D721Med (cell line): Measurements from ENCODE around the gene HECW1.

Source experiments
- DNase-seq: peaks from one replicate; pipeline ENCODE4 v3.0.0; 2011; ENCODE audit warnings: low spot score; ENCODE audit not compliant: insufficient read length
- FAIRE-seq: peaks from 2 replicates; lab custom pipeline; 2011; peaks lifted over from hg19 to GRCh38; lab: Jason Lieb, UNC
- CTCF ChIP-seq: IDR thresholded peaks from 2 replicates; pipeline ENCODE4 v1.5.1; 2012; ENCODE audit warnings: mild to moderate bottlenecking, control low read depth; ENCODE audit not compliant: insufficient read depth; ENCODE audit errors: missing control alignments

Gene HECW1

GRCh38 chr7:43553999-43554398, 441.6 kb downstream of the HECW1 start:
- no peak for TF ChIP-seq CTCF
- FAIRE-seq: no peak
- DNase-seq: no peak

- TF ChIP-seq CTCF: no peak
- DNase-seq (no peak), FAIRE-seq (no peak)
Measured at GRCh38 chr7:43554423-43554822, 442.0 kb downstream of the HECW1 start.

- TF ChIP-seq CTCF: no peak
- no peak for FAIRE-seq
- DNase-seq: no peak
Measured at GRCh38 chr7:43557831-43558495, 445.5 kb downstream of the HECW1 start.

DNA sequence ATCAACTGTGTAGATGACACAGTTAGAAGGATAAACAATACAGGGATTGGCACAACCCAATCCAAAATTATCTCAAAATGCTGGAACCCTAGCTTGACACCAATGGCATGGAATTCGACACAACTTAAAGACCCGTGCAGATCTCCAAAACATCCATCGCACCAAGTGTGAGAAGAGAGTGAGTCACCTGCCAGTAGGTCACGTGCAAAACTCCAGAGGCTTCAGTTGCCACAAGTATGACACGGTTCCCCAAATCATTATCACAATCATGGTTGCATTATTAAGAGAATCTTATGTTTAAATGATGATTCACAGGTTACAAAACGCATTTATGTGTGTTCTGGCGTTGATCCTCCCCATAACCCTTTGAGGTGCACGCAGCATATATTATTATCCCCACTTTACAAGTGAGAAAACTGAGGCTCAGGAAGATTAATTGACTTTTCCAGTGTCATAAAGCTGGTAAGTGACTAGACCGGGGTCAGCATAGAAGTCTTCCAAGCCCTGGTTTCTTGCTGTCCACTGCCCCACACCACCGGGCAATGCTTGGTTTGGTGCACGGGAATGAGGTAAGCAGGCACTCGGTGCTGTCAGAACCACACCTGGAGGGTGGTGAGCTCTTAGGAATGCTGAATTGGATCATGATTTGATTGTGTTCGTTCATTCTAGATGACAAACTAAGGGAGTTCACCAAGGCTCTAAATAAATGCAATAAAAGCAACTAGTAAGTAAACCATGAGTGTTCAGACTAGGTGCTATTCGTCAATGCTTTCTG, 446.9 kb downstream of the HECW1 start:
- no peak for DNase-seq

GRCh38 chr7:43559946-43560335, 447.5 kb downstream of the HECW1 start:
- no peak for TF ChIP-seq CTCF
- FAIRE-seq: no peak
- DNase-seq: no peak

More for the DNA sequence above, 446.9 kb downstream of the HECW1 start:
- FAIRE-seq: no peak
- no peak for TF ChIP-seq CTCF

DNA sequence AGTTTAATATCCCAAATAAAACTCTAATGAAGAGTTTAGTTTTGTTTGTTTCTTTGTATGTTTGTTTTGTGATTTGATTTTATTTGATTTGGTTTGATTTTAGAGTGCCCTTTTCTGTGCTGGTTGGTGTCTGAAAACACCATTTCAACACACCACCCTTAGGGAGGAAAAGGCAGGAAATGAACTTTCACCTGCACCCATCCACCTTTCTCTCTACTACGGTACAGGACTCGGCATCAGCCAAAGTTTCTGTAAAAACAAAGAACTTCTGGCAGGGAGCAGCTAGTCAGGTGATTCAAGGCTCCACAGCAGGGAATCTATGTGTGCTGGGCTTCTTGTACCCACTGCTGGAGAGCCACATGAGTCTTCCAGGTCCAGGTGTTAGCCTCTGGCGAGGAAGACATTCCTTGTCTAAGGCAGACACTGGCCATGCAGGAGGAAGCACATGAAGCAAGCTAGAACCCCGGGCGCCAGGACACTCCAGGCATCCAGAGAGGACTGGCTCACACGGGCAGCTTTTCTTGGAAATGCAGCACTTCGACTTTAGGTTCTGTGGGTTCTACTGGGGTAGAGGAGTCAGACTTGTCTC, 448.4 kb downstream of the HECW1 start:
- no peak for TF ChIP-seq CTCF
- no peak for DNase-seq
- no peak for FAIRE-seq
